Nephron (organoid): ENCODE measurements around the gene ZNF697.

Experiments
- H3K27ac Mint-ChIP-seq, 3 experiments: 2 replicates each; pipeline ENCODE4 v1.8.0; 2020; ENCODE audit warnings: mixed read lengths in 3 of 3, mild to moderate bottlenecking in 2 of 3, moderate library complexity in 1 of 3
- H3K27me3 Mint-ChIP-seq: 2 replicates; pipeline ENCODE4 v1.8.0; 2021; ENCODE audit warnings: low read depth, mild to moderate bottlenecking, moderate library complexity, mixed read lengths
- H3K36me3 Mint-ChIP-seq: 2 replicates; pipeline ENCODE4 v1.8.0; 2020; ENCODE audit warnings: low read depth, mixed read lengths
- H3K4me1 Mint-ChIP-seq: 2 replicates; pipeline ENCODE4 v1.8.0; 2020; ENCODE audit warnings: mixed read lengths
- H3K4me3 Mint-ChIP-seq, 3 experiments: 2 replicates each; pipeline ENCODE4 v1.8.0; 2020; ENCODE audit warnings: mild to moderate bottlenecking in 3 of 3, mixed read lengths in 3 of 3, moderate library complexity in 2 of 3
- H3K9me3 Mint-ChIP-seq: 2 replicates; pipeline ENCODE4 v1.8.0; 2020; ENCODE audit warnings: mixed read lengths
- TF ChIP-seq, protein P1 (sequence below), 3 experiments: fragments of 200-600 bp; sonication (generic); IDR thresholded peaks; one replicate each; pipeline ENCODE4 v1.5.0; 2021; ENCODE audit warnings: antibody characterized with exemption in 3 of 3; ENCODE audit not compliant: unreplicated experiment in 3 of 3

The ZNF697 gene

DNA sequence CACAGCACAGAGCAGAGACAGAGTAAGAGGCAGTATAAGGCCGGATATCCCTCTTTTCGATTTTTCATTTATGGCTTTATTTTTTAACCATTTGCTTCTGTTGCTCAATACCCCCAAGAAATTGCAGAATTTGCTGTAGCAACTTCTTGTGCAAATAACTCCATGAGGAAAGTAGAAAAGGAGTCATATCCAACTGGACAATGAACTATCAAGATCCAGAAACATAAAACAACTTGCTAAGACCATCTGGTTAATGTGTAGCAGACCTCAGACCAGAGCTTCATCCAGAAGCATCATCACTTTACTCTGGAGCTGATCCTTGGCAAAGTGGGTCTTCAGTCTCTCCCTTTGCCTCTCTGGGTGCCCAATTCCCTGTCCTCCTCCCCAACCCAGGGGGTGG is 45.9 kb downstream of the ZNF697 start:
- H3K36me3 Mint-ChIP-seq = no peaks in the 10 kb centered on the region
- TF ChIP-seq, protein P1, sequence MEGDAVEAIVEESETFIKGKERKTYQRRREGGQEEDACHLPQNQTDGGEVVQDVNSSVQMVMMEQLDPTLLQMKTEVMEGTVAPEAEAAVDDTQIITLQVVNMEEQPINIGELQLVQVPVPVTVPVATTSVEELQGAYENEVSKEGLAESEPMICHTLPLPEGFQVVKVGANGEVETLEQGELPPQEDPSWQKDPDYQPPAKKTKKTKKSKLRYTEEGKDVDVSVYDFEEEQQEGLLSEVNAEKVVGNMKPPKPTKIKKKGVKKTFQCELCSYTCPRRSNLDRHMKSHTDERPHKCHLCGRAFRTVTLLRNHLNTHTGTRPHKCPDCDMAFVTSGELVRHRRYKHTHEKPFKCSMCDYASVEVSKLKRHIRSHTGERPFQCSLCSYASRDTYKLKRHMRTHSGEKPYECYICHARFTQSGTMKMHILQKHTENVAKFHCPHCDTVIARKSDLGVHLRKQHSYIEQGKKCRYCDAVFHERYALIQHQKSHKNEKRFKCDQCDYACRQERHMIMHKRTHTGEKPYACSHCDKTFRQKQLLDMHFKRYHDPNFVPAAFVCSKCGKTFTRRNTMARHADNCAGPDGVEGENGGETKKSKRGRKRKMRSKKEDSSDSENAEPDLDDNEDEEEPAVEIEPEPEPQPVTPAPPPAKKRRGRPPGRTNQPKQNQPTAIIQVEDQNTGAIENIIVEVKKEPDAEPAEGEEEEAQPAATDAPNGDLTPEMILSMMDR (IDR thresholded peaks at IDR 0.05; ENCODE audit: unreplicated experiment in 3 of 3) = no peak
- H3K27me3 Mint-ChIP-seq = no peaks in the 10 kb centered on the region
- H3K9me3 Mint-ChIP-seq = no peaks in the 10 kb centered on the region
- H3K4me1 Mint-ChIP-seq = peaks cover 4% of the 10 kb centered on the region
- H3K27ac Mint-ChIP-seq = no peak overlapping the region
- no peak overlapping the region for H3K4me3 Mint-ChIP-seq

DNA sequence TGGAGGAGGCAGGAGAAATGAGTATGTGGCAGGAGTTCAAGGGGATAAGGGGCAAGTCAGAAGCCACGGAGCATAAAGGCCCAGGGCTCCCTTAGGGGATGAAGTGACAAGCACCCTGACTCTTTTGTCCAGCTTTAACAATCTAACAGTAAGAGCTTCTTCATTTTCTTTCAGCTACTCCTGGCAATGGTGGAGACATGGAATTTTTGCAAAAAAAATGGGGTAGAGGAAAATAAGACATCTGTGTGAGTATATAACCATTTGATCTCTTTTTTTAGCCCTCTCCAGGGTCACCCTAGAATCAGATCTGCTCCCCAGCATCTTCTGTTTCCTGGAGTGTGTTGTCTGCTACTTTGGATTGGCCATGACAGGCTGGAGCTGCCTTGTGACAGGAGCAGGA is 47.1 kb downstream of the ZNF697 start:
- peaks cover 2% of the 10 kb centered on the region for H3K27me3 Mint-ChIP-seq
- H3K4me1 Mint-ChIP-seq = peaks cover 4% of the 10 kb centered on the region
- H3K36me3 Mint-ChIP-seq = no peaks in the 10 kb centered on the region
- H3K27ac Mint-ChIP-seq = no peak overlapping the region
- H3K9me3 Mint-ChIP-seq = no peaks in the 10 kb centered on the region
- no peak overlapping the region for H3K4me3 Mint-ChIP-seq
- TF ChIP-seq, protein P1 (IDR thresholded peaks at IDR 0.05; ENCODE audit: unreplicated experiment in 3 of 3) = no peak

DNA sequence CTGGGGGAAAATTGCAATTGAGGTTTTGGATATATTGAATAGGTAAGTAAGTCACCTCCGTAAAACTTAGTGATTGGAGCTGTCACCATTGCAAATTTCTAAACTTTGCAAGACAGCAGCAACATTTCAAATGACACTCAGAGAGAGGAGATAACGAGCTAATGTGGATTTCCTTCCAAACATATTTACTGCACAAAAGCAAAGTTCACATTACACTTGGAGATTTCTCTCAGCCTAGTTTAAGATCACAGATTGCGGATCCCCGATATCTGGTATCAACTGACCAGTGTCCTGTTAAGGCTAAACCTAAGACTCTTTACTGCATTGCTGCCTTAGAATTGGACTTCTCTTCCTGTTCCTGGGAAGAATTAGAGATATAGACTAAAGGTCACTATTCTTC is 47.5 kb downstream of the ZNF697 start:
- Mint-ChIP-seq H3K4me3 (no peak overlapping the region), H3K36me3 (no peaks in the 10 kb centered on the region)
- TF ChIP-seq, protein P1 (IDR thresholded peaks at IDR 0.05; ENCODE audit: unreplicated experiment in 3 of 3) = no peak

DNA sequence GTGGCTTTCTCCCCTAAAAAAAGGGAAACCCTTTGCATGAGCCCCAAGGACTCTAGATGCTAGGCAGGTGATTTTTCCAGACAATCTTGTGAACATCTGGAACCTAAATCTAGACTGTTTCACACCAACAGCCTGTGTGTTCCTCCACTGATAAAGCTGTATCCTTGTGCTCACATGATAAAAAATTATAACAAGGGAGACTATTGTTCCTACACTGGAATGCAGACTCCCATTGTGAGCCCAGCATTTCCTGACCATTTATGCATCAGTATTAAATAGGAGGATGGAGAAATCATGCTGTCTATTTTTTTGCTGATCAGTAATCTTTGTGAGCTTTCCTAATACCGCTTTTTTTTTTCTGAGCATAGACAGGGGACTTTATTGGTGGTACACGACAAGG is 52.5 kb downstream of the ZNF697 start:
- peaks cover 11% of the 10 kb centered on the region for H3K9me3 Mint-ChIP-seq
- H3K27ac Mint-ChIP-seq = no peak overlapping the region
- TF ChIP-seq, protein P1 (IDR thresholded peaks at IDR 0.05; ENCODE audit: unreplicated experiment in 3 of 3) = no peak
- H3K27me3 Mint-ChIP-seq = peaks cover 3% of the 10 kb centered on the region
- no peaks in the 10 kb centered on the region for H3K36me3 Mint-ChIP-seq
- no peaks in the 10 kb centered on the region for H3K4me1 Mint-ChIP-seq
- H3K4me3 Mint-ChIP-seq = no peak overlapping the region

More for the DNA sequence above, 47.5 kb downstream of the ZNF697 start:
- Mint-ChIP-seq H3K9me3 (no peaks in the 10 kb centered on the region), H3K4me1 (peaks cover 4% of the 10 kb centered on the region), H3K27me3 (peaks cover 3% of the 10 kb centered on the region), H3K27ac (no peak overlapping the region)

DNA sequence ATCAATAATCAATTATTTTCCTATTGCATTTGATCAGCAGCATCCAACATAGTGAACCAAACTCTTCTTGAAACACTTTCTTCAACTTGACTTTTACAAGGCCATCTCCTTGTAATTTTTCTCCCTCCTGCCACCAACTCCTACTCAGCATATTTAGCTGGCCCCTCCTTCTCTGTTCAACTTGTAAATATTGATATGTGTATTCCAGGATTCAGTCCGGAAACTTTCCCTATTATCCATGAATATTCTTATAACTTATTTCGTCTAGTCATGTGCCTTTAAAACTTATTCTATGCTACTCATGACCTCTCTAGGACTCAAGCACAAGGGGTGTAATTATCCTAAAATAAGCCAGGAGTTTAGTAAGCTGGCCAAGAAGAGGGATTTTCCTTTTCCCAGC is 52.9 kb downstream of the ZNF697 start:
- no peaks in the 10 kb centered on the region for H3K4me1 Mint-ChIP-seq
- TF ChIP-seq, protein P1 (IDR thresholded peaks at IDR 0.05; ENCODE audit: unreplicated experiment in 3 of 3) = no peak
- no peaks in the 10 kb centered on the region for H3K36me3 Mint-ChIP-seq
- no peak overlapping the region for H3K27ac Mint-ChIP-seq
- H3K27me3 Mint-ChIP-seq = peaks cover 3% of the 10 kb centered on the region
- no peak overlapping the region for H3K4me3 Mint-ChIP-seq
- H3K9me3 Mint-ChIP-seq = peaks cover 11% of the 10 kb centered on the region

DNA sequence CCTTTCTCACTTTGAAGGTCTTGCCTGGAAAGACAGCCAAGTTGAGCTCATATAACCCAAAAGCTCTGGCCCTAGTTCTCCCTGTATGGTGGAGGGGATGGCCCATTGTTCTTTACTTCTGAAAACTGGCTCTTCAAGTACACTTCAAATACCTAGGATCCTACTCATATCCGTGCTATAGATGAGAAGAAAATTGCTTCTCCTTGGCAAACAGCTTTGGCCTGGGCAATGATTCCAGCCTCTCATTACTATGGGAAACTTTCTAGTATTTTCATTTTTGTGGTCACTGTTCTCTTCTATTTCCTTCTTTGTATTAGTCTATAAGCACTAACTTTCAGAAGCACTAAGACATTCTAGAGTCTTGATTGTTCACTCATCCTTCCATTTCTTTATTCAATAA is 53.7 kb downstream of the ZNF697 start:
- no peak overlapping the region for H3K4me3 Mint-ChIP-seq

More for the DNA sequence above, 53.7 kb downstream of the ZNF697 start:
- TF ChIP-seq, protein P1 (IDR thresholded peaks at IDR 0.05; ENCODE audit: unreplicated experiment in 3 of 3) = no peak
- Mint-ChIP-seq H3K27me3 (peaks cover 3% of the 10 kb centered on the region), H3K36me3 (no peaks in the 10 kb centered on the region), H3K4me1 (no peaks in the 10 kb centered on the region), H3K9me3 (peaks cover 11% of the 10 kb centered on the region), H3K27ac (no peak overlapping the region)
